Inflammatory macrophage (primary cell): ENCODE measurements around the gene GPN2.
A peak's percentile ranks its signal among the peaks of the same experiment; 100 is the strongest.

Source experiments
- DNase-seq, 2 donors: peaks; one replicate each; pipeline ENCODE4 v3.0.0-alpha.2; 2020 to 2022

GPN2 gene

DNA sequence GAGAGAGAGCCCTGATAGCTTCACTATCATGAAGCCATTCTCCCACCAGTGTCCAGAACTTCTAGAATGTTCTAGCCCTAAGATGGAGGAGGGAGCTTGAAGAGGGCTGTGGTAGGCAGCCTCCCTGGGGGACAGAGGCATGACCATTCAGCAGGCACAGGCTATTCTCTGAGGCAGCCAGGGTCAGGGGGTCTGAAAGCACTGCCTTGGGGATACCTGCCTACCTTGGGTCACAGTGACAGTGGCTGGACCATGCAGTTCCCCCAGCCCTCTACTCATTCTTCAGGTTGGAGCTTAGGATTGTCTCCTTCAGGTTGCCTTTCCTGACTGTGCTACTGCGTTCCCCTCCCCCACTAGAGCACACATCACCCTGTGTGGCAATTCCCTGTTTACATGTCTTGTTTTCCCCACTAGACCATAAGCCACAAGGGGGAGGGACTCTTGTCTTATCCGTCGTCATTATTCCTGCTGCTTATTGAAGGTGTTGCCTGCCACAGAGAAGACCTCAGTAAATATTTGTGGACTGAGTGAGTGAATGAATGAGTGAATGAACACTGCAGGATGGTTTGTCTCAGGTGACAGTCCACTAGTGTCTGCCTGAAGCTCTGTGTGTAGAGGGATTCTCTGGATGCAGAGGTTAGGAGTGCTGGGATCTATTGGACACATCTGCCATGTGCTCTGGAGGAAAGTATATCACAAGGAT, 58.4 kb downstream of the GPN2 start:
- DNase-seq = peak; percentile 7 to 55

DNA sequence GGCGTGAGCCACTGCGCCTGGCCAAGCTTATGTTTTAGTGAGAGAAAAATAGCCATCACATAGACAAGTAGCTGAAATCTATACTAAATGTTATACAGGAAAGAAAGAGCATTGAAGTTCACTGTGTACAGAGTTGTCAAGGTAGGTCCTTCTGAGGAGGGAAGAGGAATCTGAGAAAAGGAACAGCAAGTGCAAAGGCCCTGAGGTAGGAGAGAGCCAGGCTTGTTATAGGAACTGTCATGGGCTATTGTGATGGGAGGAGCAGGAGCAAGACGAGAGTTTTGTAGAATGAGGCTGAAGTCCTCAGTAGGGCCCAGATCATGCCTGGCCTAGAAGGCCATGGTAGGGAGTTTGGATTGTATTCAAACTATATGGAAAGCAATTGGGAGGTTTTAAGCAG, 59.0 kb downstream of the GPN2 start:
- DNase-seq = no peak

DNA sequence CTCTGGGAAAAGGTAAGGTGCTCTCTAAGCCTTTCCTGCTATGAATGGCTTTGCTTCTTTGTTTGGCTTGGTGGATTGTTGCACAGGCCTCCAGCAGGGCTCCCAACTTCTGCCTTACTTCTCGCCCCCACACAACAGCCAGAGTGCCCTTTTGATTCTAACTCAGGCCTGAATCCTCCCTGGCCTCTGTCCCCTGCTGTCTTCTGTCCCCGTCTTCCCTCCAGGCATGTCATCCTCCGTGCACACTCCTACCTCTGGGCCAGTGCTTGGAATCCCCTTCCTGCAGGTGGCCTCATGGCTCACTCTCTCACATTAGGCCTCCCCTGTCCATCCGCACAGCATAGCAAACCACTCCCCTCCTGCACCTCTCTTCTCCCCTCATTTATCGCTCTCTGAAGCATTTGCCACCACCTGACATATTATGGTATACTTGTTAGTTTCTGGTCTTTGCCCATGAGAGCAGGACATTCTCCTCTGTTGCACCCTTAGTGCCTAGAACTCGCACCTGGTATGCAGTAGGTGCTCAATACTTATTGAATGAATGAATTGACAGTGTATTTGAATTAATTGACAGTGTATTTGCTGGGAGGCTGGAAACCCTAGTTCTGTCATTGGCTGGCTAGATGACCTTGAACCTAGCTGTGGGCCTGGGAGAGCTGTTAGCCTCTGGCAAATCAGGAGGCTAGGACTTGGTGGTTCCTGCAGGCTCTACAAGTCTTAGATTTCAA, 60.7 kb downstream of the GPN2 start:
- peak; percentile 7 to 49 for DNase-seq

DNA sequence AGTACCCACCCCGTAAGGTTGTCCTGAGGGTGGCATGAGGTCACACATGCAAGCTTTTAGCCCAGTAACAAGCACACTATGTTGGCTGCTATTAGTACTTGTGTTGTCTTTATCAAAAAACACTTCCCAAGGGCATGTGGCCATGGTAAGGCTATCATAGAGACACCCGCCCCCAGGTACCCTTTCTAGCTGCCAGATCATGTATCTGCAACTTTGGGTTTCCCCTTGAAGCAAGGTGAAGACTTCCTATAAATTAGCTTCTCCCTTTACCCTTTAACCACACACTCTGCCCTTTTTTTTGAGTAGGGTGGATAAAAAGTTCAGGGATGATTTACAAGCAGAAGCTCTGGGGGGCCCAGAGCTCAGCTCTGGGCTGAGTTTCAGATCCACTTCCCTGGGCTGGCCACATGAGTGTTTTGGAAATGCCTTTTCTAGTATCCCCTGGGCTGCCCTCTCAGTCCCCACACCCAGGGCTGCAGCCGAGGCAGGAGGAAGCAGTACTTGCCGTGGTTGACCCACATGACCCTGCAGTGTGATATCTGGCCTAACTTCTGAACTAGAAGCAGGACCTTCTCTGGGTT, 61.6 kb downstream of the GPN2 start:
- DNase-seq = peak; percentile 84 to 91

DNA sequence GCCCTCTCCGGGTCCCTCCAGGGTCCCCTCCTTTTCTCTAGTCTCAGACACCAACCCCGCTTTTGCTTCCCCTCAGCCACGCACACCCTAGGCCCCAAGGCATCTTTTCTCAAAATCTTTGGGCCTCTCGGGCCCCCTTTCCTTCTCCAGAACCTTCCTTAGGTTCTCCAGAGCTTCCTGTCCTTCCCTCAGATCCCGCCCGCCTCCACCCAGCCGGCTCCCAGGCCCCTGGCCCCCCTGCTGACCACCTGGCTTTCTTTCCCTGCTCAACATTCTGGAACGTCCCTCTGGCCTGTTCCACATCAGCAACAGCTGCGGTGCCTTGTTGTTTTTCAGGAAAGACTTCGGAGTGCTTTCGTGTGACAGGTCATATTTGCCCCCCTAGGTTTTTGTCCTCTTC, 62.4 kb downstream of the GPN2 start:
- no peak for DNase-seq

DNA sequence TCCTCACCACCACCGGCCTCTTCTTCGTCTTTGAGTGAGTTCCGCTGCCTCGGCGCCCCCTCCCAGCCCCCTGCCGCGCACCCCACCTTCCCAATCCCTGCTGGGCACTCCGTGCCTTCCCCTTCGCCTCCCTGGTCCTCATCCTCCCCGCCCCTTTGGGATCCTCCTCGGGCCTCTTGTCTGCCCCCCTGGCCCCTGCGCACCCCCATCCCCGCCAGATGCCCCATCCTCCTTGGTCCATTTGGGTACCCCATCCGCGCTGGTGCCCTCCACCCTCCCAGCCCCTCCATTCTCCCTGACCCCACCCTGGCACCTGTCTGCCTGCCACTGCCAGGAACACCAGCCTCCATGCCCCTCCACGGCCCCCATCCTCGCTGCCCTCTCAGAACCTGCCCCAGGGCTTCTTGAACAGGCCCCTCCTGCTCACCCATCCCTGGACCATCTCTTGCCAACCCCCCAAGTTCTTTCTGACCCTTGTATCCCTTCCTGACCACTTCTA, 62.9 kb downstream of the GPN2 start:
- DNase-seq = no peak

DNA sequence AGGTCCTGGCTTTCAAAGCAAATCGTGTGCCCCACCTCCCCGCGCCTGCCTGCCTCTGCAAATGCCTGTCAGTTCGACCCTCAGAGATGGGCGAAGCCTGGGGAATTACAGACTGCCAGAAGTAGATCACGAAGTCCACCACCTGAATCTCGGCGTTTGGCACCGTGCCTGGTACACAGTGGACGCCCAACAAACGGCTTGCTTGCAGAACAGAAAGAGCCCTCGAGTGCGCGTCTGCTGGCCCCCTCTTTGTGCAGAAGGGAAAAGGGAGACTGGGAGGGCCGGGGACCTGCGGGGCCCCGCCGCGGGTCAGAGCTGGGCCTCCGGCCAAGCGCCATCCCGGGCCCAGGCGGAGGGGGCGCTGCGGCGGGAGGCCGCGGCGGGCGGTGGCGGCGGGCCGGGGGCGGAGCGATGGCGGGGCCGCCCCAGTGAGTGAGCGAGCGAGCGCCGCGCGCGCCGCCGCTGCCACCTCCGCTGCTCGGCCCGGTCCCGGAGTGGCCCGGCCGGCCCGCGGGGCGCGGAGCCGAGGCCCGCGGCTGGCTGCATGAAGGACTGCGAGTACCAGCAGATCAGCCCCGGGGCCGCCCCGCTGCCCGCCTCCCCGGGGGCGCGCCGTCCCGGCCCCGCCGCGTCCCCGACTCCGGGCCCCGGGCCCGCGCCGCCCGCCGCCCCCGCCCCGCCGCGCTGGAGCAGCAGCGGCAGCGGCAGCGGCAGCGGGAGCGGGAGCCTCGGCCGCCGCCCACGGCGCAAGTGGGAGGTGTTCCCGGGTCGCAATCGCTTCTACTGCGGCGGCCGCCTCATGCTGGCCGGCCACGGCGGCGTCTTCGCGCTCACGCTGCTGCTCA, 63.6 kb downstream of the GPN2 start, which contains the start of gene ZDHHC18:
Gene ZDHHC18, plus strand, starts transcription at position 428 of the 845 bp plus-strand sequence. Its CDS starts 117 bp downstream, at position 545.
- DNase-seq = peak; percentile 57 to 76
